ENCODE data around the gene HAAO.

GRCh38 chr2:42823744-42824453, 31.5 kb upstream of the HAAO start:
- TF ChIP-seq CTCF (IDR thresholded peaks at IDR 0.05) (no peak), POLR2A (IDR thresholded peaks at IDR 0.05) (no peak)

Measured in right lobe of liver (tissue), 4 donors.